ENCODE measurements around the gene PARN.
"Not testable (repeated sequence)": the region's sequence is repeated elsewhere in the genome, so short reads cannot be mapped to it uniquely, and the experiment has no call there.

Gene PARN

GRCh38 chr16:14455573-14455972, 174.5 kb downstream of the PARN start:
- Histone ChIP-seq H3K9me3 (ENCODE audit: control insufficient read depth, insufficient read depth, low read length) (no peaks in the 10 kb centered on the region), H3K9ac (ENCODE audit: low read depth, low read length) (no peak overlapping the region), H3K36me3 (ENCODE audit: insufficient read depth, low read length) (no peaks in the 10 kb centered on the region), H3K4me1 (ENCODE audit: insufficient read depth, low read length) (0 out of 2 replicates have a peak, but pooled peaks cover 5% of the 10 kb centered on the region)

- 0 out of 2 replicates have a peak, but pooled peaks cover 5% of the 10 kb centered on the region for H3K4me1 ChIP-seq (ENCODE audit: insufficient read depth, low read length)
- no peaks in the 10 kb centered on the region for H3K36me3 ChIP-seq (ENCODE audit: insufficient read depth, low read length)
- no peak overlapping the region for H3K9ac ChIP-seq (ENCODE audit: low read depth, low read length)
- H3K9me3 ChIP-seq (ENCODE audit: control insufficient read depth, insufficient read depth, low read length): no peaks in the 10 kb centered on the region
Measured at GRCh38 chr16:14454391-14454790, 175.7 kb downstream of the PARN start.

GRCh38 chr16:14452066-14452465, 178.0 kb downstream of the PARN start:
- H3K9me3 ChIP-seq (ENCODE audit: control insufficient read depth, insufficient read depth, low read length): no peaks in the 10 kb centered on the region
- no peaks in the 10 kb centered on the region for H3K36me3 ChIP-seq (ENCODE audit: insufficient read depth, low read length)
- no peak overlapping the region for H3K9ac ChIP-seq (ENCODE audit: low read depth, low read length)
- H3K4me1 ChIP-seq (ENCODE audit: insufficient read depth, low read length): no peaks in the 10 kb centered on the region

- Histone ChIP-seq H3K36me3 (ENCODE audit: insufficient read depth, low read length) (0 out of 2 replicates have a peak, but pooled peaks cover 4% of the 10 kb centered on the region), H3K9ac (ENCODE audit: low read depth, low read length) (no peak overlapping the region), H3K4me1 (ENCODE audit: insufficient read depth, low read length) (no peaks in the 10 kb centered on the region), H3K9me3 (ENCODE audit: control insufficient read depth, insufficient read depth, low read length) (no peaks in the 10 kb centered on the region)
Measured at GRCh38 chr16:14450846-14451245, 179.2 kb downstream of the PARN start.

GRCh38 chr16:14449790-14450480, 180.1 kb downstream of the PARN start:
- Histone ChIP-seq H3K9ac (ENCODE audit: low read depth, low read length) (no peak overlapping the region), H3K36me3 (ENCODE audit: insufficient read depth, low read length) (0 out of 2 replicates have a peak, but pooled peaks cover 4% of the 10 kb centered on the region), H3K4me1 (ENCODE audit: insufficient read depth, low read length) (no peaks in the 10 kb centered on the region), H3K9me3 (ENCODE audit: control insufficient read depth, insufficient read depth, low read length) (no peaks in the 10 kb centered on the region)

- Histone ChIP-seq H3K4me1 (ENCODE audit: insufficient read depth, low read length) (no peaks in the 10 kb centered on the region), H3K9me3 (ENCODE audit: control insufficient read depth, insufficient read depth, low read length) (no peaks in the 10 kb centered on the region), H3K9ac (ENCODE audit: low read depth, low read length) (no peak overlapping the region), H3K36me3 (ENCODE audit: insufficient read depth, low read length) (0 out of 2 replicates have a peak, but pooled peaks cover 4% of the 10 kb centered on the region)
Measured at GRCh38 chr16:14449334-14449733, 180.7 kb downstream of the PARN start.

GRCh38 chr16:14448879-14449278, 181.2 kb downstream of the PARN start:
- Histone ChIP-seq H3K36me3 (ENCODE audit: insufficient read depth, low read length) (0 out of 2 replicates have a peak, but pooled peaks cover 4% of the 10 kb centered on the region), H3K9ac (ENCODE audit: low read depth, low read length) (no peak overlapping the region), H3K4me1 (ENCODE audit: insufficient read depth, low read length) (no peaks in the 10 kb centered on the region), H3K9me3 (ENCODE audit: control insufficient read depth, insufficient read depth, low read length) (no peaks in the 10 kb centered on the region)

GRCh38 chr16:14447783-14448182, 182.3 kb downstream of the PARN start:
- Histone ChIP-seq H3K36me3 (ENCODE audit: insufficient read depth, low read length) (0 out of 2 replicates have a peak, but pooled peaks cover 4% of the 10 kb centered on the region), H3K9me3 (ENCODE audit: control insufficient read depth, insufficient read depth, low read length) (no peaks in the 10 kb centered on the region), H3K4me1 (ENCODE audit: insufficient read depth, low read length) (no peaks in the 10 kb centered on the region), H3K9ac (ENCODE audit: low read depth, low read length) (no peak overlapping the region)

GRCh38 chr16:14446796-14447195, 183.3 kb downstream of the PARN start:
- Histone ChIP-seq H3K4me1 (ENCODE audit: insufficient read depth, low read length) (no peaks in the 10 kb centered on the region), H3K9me3 (ENCODE audit: control insufficient read depth, insufficient read depth, low read length) (no peaks in the 10 kb centered on the region), H3K36me3 (ENCODE audit: insufficient read depth, low read length) (0 out of 2 replicates have a peak, but pooled peaks cover 4% of the 10 kb centered on the region), H3K9ac (ENCODE audit: low read depth, low read length) (no peak overlapping the region)

GRCh38 chr16:14445937-14446715, 183.9 kb downstream of the PARN start:
- no peaks in the 10 kb centered on the region for H3K4me1 ChIP-seq (ENCODE audit: insufficient read depth, low read length)
- no peak overlapping the region for H3K9ac ChIP-seq (ENCODE audit: low read depth, low read length)

GRCh38 chr16:14444979-14445810, 184.9 kb downstream of the PARN start:
- Histone ChIP-seq H3K4me1 (ENCODE audit: insufficient read depth, low read length) (no peaks in the 10 kb centered on the region), H3K9ac (ENCODE audit: low read depth, low read length) (no peak overlapping the region), H3K36me3 (ENCODE audit: insufficient read depth, low read length) (0 out of 2 replicates have a peak, but pooled peaks cover 4% of the 10 kb centered on the region), H3K9me3 (ENCODE audit: control insufficient read depth, insufficient read depth, low read length) (no peaks in the 10 kb centered on the region)

More at GRCh38 chr16:14445937-14446715, 183.9 kb downstream of the PARN start:
- H3K9me3 ChIP-seq (ENCODE audit: control insufficient read depth, insufficient read depth, low read length): no peaks in the 10 kb centered on the region
- 0 out of 2 replicates have a peak, but pooled peaks cover 4% of the 10 kb centered on the region for H3K36me3 ChIP-seq (ENCODE audit: insufficient read depth, low read length)

- H3K9ac ChIP-seq (ENCODE audit: low read depth, low read length); H3K4me1 ChIP-seq (ENCODE audit: insufficient read depth, low read length); H3K36me3 ChIP-seq (ENCODE audit: insufficient read depth, low read length); H3K9me3 ChIP-seq (ENCODE audit: control insufficient read depth, insufficient read depth, low read length): not testable (repeated sequence)
Measured at GRCh38 chr16:14441533-14441932, 188.5 kb downstream of the PARN start.

- Histone ChIP-seq H3K9ac (ENCODE audit: low read depth, low read length) (no peak overlapping the region), H3K36me3 (ENCODE audit: insufficient read depth, low read length) (peaks cover 4% of the 10 kb centered on the region; the same call in 1 of the 2 replicates), H3K4me1 (ENCODE audit: insufficient read depth, low read length) (no peaks in the 10 kb centered on the region), H3K9me3 (ENCODE audit: control insufficient read depth, insufficient read depth, low read length) (no peaks in the 10 kb centered on the region)
Measured at GRCh38 chr16:14438256-14438655, 191.8 kb downstream of the PARN start.

- Histone ChIP-seq H3K4me1 (ENCODE audit: insufficient read depth, low read length) (no peaks in the 10 kb centered on the region), H3K9ac (ENCODE audit: low read depth, low read length) (no peak overlapping the region), H3K9me3 (ENCODE audit: control insufficient read depth, insufficient read depth, low read length) (no peaks in the 10 kb centered on the region), H3K36me3 (ENCODE audit: insufficient read depth, low read length) (peaks cover 4% of the 10 kb centered on the region; the same call in 1 of the 2 replicates)
Measured at GRCh38 chr16:14437426-14437825, 192.6 kb downstream of the PARN start.
